ENCODE results near the gene RGS6. TPM values are rescaled to one million over a fixed set of nuclear protein-coding genes. Genes with fewer than 3 reads are reported as not detected.

The RGS6 gene
- total and polyA plus RNA-seq, 4 donors, result 0.06 to 5.3 (median 0.17) TPM; not detected in 1

DNA sequence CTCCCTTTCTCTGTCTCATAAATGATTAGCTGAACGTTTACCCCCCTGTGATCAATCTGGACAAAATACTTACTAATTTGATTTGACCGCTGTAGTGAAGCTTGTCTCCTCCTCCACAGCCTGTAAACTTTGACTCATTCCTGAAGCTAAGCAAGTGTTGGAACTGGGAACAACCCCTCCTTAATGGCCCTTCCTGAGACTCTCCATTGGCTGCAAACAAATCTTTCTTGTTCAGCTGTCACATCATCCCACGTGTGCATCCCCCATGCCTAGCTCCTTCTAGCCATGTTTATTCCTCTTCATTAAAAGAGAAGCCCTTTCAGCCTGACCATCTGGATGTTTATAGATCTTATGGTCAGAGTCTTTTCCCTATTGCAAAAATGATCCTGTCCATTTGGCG, 281.2 kb downstream of the RGS6 start:
- Histone ChIP-seq H3K4me3 (ENCODE audit: low read depth in 1 of 3, low read length in 3 of 3) (no peak overlapping the region), H3K4me1 (ENCODE audit: control insufficient read depth in 4 of 4, insufficient read depth in 4 of 4, low read length in 3 of 4) (no peaks in the 10 kb centered on the region), H3K27ac (ENCODE audit: low read depth in 1 of 2, low read length in 2 of 2) (no peak overlapping the region), H3K9ac (ENCODE audit: low read depth in 1 of 2, low read length in 2 of 2) (no peak overlapping the region), H3K9me3 (ENCODE audit: control insufficient read depth in 4 of 4, low read length in 3 of 4) (no peaks in the 10 kb centered on the region), H3K27me3 (ENCODE audit: control insufficient read depth in 4 of 4, insufficient read depth in 4 of 4, low read length in 3 of 4) (no peaks in the 10 kb centered on the region), H3K36me3 (ENCODE audit: control insufficient read depth in 4 of 4, insufficient read depth in 3 of 4, low read depth in 1 of 4, low read length in 3 of 4) (no peaks in the 10 kb centered on the region)
- 59% methylated on average over 4 of the region's 4 CpGs for WGBS
- TF ChIP-seq, protein P1, sequence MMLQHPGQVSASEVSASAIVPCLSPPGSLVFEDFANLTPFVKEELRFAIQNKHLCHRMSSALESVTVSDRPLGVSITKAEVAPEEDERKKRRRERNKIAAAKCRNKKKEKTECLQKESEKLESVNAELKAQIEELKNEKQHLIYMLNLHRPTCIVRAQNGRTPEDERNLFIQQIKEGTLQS (IDR thresholded peaks at IDR 0.05), result no peak
- TF ChIP-seq, protein P2, sequence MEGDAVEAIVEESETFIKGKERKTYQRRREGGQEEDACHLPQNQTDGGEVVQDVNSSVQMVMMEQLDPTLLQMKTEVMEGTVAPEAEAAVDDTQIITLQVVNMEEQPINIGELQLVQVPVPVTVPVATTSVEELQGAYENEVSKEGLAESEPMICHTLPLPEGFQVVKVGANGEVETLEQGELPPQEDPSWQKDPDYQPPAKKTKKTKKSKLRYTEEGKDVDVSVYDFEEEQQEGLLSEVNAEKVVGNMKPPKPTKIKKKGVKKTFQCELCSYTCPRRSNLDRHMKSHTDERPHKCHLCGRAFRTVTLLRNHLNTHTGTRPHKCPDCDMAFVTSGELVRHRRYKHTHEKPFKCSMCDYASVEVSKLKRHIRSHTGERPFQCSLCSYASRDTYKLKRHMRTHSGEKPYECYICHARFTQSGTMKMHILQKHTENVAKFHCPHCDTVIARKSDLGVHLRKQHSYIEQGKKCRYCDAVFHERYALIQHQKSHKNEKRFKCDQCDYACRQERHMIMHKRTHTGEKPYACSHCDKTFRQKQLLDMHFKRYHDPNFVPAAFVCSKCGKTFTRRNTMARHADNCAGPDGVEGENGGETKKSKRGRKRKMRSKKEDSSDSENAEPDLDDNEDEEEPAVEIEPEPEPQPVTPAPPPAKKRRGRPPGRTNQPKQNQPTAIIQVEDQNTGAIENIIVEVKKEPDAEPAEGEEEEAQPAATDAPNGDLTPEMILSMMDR (IDR thresholded peaks at IDR 0.05; ENCODE audit: low read depth, low read length, missing input control), result no peak
- no peak for TF ChIP-seq EGR1 (IDR thresholded peaks at IDR 0.05; ENCODE audit: low read depth in 2 of 2)
- no peak for TF ChIP-seq SP1 (IDR thresholded peaks at IDR 0.05)
- TF ChIP-seq FOXA1 (IDR thresholded peaks at IDR 0.05), result no peak
- TF ChIP-seq, protein P3, sequence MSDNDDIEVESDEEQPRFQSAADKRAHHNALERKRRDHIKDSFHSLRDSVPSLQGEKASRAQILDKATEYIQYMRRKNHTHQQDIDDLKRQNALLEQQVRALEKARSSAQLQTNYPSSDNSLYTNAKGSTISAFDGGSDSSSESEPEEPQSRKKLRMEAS (IDR thresholded peaks at IDR 0.05), result no peak
- TF ChIP-seq TAF1 (conservative IDR thresholded peaks at IDR 0.05), result no peak
- no peak for TF ChIP-seq RAD21 (IDR thresholded peaks at IDR 0.05)
- no peak for TF ChIP-seq NR2F2 (IDR thresholded peaks at IDR 0.05)
- TF ChIP-seq GABPA (IDR thresholded peaks at IDR 0.05 in 1 of 2, conservative IDR thresholded peaks at IDR 0.05 in 1 of 2), result no peak
- TF ChIP-seq HNF4G (IDR thresholded peaks at IDR 0.05), result no peak
- TF ChIP-seq RXRA (IDR thresholded peaks at IDR 0.05), result no peak
- no peak for TF ChIP-seq HNF4A (conservative IDR thresholded peaks at IDR 0.05)
- no peak for DNase-seq (ENCODE audit: low spot score)

DNA sequence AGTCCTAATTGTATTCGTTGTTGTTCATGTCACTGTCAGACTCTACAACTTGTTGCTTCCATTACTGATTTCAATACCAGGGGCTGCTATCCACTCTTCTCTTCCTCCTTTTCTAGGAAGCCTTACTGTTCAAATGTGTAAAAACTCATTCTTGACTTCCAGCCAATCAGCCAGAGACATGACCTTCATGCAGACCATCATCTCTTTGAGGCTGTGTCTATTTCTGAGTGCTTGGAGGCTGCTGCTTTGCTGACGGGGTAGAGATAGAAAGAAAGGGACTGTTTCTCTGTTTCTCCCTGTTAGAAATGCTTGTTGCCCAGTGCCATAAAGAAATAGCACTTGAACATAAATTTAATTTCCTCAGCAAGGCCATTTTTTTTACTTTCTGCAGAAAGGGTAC, 282.9 kb downstream of the RGS6 start:
- no peaks in the 10 kb centered on the region for H3K9me3 ChIP-seq (ENCODE audit: control insufficient read depth in 4 of 4, low read length in 3 of 4)
- no peak overlapping the region for H3K4me3 ChIP-seq (ENCODE audit: low read depth in 1 of 3, low read length in 3 of 3)
- TF ChIP-seq YY1 (IDR thresholded peaks at IDR 0.05) (no peak), SP1 (IDR thresholded peaks at IDR 0.05) (no peak), RXRA (IDR thresholded peaks at IDR 0.05) (no peak), EGR1 (IDR thresholded peaks at IDR 0.05; ENCODE audit: low read depth in 2 of 2) (no peak), FOXA2 (IDR thresholded peaks at IDR 0.05) (no peak), FOXA1 (IDR thresholded peaks at IDR 0.05) (no peak), NR2F2 (IDR thresholded peaks at IDR 0.05) (no peak)
- TF ChIP-seq, protein P1 (IDR thresholded peaks at IDR 0.05), result no peak
- TF ChIP-seq, protein P4, sequence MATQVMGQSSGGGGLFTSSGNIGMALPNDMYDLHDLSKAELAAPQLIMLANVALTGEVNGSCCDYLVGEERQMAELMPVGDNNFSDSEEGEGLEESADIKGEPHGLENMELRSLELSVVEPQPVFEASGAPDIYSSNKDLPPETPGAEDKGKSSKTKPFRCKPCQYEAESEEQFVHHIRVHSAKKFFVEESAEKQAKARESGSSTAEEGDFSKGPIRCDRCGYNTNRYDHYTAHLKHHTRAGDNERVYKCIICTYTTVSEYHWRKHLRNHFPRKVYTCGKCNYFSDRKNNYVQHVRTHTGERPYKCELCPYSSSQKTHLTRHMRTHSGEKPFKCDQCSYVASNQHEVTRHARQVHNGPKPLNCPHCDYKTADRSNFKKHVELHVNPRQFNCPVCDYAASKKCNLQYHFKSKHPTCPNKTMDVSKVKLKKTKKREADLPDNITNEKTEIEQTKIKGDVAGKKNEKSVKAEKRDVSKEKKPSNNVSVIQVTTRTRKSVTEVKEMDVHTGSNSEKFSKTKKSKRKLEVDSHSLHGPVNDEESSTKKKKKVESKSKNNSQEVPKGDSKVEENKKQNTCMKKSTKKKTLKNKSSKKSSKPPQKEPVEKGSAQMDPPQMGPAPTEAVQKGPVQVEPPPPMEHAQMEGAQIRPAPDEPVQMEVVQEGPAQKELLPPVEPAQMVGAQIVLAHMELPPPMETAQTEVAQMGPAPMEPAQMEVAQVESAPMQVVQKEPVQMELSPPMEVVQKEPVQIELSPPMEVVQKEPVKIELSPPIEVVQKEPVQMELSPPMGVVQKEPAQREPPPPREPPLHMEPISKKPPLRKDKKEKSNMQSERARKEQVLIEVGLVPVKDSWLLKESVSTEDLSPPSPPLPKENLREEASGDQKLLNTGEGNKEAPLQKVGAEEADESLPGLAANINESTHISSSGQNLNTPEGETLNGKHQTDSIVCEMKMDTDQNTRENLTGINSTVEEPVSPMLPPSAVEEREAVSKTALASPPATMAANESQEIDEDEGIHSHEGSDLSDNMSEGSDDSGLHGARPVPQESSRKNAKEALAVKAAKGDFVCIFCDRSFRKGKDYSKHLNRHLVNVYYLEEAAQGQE (IDR thresholded peaks at IDR 0.05), result no peak
- H3K27me3 ChIP-seq (ENCODE audit: control insufficient read depth in 4 of 4, insufficient read depth in 4 of 4, low read length in 3 of 4), result no peaks in the 10 kb centered on the region
- no peaks in the 10 kb centered on the region for H3K4me1 ChIP-seq (ENCODE audit: control insufficient read depth in 4 of 4, insufficient read depth in 4 of 4, low read length in 3 of 4)
- WGBS, result 68% methylated on average over 2 of the region's 2 CpGs
- no peak for DNase-seq (ENCODE audit: low spot score)
- no peak overlapping the region for H3K9ac ChIP-seq (ENCODE audit: low read depth in 1 of 2, low read length in 2 of 2)
- no peak overlapping the region for H3K27ac ChIP-seq (ENCODE audit: low read depth in 1 of 2, low read length in 2 of 2)
- no peaks in the 10 kb centered on the region for H3K36me3 ChIP-seq (ENCODE audit: control insufficient read depth in 4 of 4, insufficient read depth in 3 of 4, low read depth in 1 of 4, low read length in 3 of 4)
